ENCODE data around the gene SEC22C.
"Not testable (repeated sequence)": the region's sequence is repeated elsewhere in the genome, so short reads cannot be mapped to it uniquely, and the experiment has no call there.

Gene SEC22C

DNA sequence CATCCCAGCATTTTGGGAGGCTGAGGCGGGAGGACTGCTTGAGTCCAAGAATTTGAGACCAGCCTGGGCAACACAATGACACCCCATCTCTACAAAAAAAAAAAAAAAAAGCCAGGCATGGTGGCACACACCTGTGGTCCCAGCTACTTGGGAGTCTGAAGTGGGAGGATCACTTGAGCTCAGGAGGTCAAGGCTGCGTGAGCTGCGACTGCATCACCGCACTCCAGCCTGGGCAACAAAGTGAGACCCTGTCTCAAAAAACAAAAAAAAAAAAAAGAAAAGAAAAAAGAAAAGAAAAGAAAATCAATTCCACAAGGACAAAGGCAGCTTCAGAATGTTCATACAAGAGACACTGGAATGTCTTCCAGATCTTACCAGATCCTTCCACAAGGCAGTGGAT lies 2.4 kb downstream of the SEC22C start:
- DNase-seq, result not testable (repeated sequence)

DNA sequence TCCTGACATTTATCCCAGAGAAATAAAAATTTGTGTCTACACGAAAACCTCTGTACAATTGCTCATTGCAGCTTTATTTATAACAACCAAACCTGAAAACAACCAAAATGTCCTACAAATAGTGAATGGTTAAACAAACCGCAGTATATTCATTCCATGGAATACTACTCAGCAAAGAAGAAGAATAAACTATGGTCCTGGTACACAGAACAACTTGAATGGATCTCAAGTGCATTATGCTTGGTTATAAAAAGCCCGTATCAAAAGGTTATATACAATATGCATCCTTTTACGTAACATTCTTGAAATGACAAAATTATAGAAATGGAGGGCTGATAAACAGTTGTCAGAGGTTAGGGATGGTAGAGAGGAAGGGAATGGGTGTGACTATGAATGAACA lies 3.7 kb downstream of the SEC22C start:
- no peak for DNase-seq

DNA sequence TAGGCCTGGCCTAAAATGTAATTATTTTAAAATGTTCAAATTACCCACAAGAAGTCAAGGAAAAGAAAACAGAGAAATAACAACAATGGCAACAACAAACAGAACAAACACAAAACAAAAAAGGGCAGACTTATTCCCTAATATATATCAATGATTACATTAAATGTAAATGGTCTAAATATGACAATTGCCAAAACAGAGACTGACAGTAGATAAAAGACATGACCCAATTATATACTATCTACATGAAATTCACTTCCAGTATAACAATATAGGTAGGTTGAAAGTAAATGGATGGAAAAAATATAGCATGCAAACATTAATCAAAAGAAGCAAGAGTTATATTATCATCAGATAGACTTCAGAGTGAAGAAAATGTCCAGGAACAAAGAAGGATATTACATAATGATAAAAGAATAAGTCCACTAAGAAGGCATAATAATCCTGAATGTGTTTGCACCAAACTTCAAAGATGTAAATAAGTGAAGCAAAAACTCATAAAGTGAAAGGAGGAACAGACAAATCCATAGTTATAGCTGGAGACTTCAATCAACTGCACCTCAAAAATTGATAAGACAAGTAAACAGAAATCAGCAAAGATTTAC lies 6.5 kb downstream of the SEC22C start:
- DNase-seq, result no peak

DNA sequence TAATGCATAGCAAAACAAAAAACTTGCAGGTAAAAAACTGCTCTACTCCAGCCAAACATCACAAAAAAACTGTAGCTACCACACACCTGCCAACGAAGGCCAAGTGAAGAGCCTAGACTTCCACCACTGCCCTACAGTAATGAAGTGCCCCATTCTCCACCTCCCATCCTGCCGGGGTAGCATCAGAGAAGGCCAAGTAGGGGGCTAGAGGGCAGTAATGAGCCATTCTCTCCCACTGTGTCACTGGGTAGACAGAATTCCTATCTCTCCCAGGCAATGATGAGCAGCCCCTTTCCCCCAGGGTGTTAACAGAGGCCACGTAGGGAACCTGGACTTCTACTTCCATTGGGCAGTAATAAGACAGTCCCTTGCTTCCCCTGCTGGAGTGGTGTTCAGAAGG lies 9.5 kb downstream of the SEC22C start:
- DNase-seq, result no peak

DNA sequence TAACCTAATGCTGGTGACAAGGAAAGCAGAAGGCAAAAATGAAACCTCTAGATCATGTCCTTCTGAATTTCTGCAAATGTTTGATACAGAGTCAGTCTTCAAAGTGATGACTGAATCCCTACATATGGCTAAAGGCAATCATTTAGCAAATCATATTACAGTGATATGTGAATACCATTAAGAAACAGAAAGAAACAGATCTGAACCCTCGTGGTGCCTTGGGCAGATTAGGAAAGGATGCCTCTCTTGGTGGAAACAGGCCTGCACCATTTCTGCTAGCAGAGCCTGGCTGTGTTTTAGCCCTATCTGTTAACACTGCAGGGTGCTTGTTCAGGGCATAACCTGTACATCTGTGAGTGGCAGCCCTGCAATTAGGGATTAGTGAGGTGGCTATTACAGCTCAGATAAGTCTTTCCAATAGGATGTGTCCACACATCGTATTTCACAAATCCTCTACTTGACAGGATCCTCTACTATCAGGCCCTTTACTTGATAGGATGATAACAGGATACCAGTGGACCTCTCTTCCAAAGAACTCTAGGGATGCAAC lies 12.1 kb downstream of the SEC22C start:
- DNase-seq, result no peak

DNA sequence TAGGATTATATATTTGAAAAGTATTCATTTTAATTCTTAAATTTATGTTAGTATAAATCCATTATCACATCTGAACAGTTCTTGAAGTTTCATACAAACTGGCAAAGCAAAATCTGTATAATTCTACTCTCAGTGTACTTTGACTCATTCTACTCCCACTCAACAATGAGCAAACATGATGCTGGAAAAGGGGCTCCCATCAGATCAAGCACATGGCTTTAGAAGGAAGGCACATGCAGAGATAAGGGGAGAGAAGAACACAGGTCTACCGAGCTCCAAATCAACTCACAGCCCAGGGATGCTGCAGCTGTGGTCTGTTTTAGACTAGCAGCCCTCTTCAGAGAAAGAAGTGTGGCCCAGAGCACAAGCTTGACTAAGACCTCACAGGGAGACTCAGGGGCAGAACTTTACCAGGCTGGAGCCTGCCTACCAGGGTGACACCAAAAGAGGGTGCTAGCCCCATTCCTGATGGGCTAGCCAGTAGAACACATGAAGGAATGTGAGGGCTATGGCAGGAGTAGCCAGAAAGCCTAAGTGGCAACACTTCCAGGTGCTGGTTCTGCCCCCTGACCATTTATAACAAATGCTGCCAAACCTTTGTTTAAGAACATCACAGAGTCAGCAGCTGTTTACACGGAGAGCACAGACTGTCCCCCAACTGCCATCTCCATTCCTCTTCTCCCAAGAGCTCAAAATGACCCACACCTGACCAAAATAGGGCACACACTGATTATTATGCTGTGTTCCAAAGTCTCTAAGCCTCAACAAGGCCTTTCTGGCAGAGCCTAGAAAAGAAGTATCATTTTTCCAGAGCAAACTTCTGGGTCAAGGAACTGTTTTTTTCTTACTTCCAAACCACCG lies 19.5 kb downstream of the SEC22C start:
- no peak for DNase-seq

DNA sequence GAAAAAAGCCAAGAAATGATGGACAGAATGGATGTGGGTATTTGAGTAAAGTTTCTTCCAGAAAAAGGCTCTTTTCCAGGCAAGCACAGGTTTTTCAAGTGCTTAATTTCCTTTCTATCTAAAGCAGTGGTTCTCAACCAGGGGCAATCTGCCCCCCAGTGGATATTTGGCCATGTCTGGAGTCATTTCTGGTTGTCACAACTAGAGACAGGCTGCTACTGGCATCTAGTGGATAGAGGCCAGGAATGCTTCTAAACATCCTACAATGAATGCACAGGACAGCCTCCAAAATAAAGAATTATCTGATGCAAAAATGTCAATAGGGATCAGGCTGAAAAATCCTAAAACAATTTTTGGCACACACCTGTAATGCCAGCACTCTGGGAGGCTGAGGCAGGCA lies 23.9 kb downstream of the SEC22C start:
- DNase-seq, result no peak

DNA sequence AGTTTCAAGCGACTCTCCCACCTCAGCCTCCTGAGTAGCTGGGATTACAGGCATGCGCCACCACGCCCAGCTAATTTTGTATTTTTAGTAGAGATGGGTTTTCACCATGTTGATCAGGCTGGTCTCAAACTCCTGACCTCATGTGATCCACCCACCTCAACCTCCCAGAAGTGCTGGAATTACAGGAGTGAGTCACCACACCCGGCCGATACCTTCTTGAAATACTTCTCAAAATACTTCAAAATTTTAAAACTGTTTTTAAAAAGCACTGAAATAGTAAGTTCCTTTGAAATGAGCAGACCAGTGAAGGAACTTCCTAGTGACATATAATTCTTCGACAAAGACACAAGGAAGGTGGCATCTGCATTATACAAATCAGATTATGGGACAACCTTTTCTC lies 24.9 kb downstream of the SEC22C start:
- DNase-seq, result not testable (repeated sequence)

DNA sequence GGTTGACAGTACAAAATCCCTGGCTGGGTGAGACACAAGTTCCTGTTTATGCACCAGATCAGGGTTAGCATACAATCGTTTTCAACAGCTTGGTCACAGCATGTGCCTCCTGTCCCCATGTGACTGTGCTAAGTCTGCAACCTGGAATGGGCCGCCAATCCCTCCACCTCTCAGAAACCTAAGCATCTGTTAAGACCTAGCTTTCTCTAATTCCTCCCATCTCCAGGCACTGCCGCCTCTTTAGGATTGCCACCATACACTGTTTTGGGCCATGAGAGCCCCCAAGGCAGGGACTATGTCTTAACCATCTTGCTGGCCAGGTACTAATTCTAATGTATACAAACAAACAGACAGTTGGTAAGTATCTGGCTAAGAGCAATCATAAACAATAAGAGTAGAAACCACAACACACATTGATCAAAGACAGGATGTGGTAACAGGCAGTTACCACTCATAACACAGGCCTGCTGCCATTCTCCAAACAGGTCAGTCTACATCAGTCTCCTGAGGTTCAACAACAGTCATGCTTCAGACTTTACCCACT lies 25.6 kb downstream of the SEC22C start:
- no peak for DNase-seq

DNA sequence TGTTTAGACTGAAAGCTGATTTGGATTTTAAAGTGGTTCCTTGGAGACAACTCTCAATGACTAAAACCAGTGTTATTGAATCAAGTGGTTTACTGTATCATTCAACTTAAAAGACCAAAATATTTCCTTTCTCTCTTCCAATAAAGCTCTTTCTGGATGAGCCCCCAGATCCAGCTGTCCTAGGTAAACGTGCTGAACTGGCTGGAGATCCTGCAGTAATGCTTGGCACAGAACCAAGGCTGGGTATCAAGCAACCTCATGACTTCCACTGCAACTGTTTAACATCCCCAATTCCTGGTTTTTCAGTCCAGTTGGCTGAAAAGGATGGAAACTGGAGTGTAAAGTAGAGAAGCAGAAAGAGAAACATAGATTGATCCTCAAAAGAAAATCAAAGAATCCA lies 28.9 kb downstream of the SEC22C start:
- DNase-seq, result no peak

DNA sequence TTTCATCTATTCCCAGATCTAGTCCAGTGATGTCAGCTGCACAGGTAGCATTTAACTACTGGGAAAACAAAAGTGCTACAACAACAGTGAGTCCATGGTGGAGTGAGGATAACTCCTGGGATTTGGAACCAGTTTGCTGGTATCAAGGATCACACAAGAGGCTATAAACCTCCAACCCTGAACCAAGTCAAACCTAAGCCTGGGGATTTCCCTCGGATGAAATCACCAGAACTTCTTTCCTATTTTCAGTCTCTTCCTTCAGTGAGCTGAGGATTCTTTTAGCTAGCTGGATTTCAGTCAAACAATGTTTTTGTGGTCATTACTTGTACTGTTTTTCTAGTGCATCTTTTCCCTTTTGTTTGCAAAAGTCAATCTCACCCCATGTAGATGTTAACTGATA lies 31.5 kb downstream of the SEC22C start:
- no peak for DNase-seq

DNA sequence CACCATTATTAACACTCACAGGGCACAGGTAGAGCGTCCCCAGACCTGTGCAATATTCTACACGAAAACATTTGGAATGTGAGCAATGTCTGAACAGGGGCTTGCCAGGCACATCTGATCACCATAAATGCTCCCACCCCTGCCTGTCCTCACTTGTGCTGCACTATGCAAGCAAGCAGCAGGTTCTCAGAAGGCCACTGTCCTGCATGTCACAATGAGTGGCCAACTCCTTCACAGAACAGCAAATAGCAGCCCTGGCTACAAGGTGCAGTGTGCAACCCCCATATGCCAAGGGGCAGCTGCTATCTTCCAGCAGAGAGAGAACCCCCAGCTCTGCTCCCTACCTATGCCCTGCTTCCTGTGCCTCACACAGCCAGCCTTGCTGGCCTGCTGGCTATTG lies 32.6 kb downstream of the SEC22C start:
- DNase-seq, result no peak

DNA sequence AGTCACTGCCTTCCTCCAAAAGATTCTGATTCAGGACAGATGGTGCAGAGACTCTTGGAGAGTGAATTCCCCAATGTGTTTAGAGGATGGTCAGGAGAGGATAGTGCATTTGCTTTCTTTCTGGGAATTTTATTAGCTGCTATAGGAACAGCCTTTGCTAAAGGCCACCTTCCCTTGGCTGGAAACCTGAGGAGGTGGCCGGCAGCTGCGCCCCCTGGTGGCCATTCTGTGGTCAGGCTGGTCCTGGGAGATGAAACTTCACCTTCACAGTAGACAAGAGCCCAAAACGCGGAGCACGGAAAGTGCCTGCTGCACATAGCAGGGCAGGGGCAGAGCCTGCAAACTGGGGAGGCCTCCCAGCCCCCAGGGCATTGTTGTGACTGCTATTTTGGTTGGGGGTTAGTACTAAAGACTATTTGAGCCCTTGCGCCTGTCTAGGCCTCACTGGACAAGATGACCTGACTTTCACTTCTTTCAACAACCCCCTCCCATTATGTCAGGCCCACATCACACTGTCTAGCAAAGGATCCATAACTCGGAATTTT lies 34.3 kb downstream of the SEC22C start:
- DNase-seq, result peak; percentile 56 to 63

DNA sequence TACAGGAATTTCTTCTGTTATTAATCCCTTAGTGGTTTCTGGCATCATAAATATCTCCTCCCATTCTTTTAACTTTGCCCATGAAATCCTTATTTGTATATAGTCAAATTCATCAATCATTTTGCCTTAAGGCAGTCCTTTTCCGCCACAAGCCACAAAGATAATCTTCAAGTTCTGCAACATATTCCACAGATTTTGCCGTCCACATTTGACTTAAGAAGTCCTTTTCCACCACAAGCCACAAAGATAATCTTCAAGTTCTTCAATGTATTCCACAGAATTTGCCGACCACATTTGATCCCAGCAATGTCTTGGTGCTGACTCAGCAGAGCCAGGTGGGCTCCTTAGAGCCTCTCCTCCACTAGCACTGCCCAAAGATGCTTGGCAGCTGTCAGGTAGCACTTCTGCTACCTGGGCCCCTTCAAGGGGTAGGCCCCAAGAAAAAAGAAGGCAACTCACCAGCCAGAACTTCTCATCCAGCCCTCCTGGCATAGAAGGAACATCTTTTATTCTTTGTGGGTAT lies 35.0 kb downstream of the SEC22C start:
- DNase-seq, result no peak

DNA sequence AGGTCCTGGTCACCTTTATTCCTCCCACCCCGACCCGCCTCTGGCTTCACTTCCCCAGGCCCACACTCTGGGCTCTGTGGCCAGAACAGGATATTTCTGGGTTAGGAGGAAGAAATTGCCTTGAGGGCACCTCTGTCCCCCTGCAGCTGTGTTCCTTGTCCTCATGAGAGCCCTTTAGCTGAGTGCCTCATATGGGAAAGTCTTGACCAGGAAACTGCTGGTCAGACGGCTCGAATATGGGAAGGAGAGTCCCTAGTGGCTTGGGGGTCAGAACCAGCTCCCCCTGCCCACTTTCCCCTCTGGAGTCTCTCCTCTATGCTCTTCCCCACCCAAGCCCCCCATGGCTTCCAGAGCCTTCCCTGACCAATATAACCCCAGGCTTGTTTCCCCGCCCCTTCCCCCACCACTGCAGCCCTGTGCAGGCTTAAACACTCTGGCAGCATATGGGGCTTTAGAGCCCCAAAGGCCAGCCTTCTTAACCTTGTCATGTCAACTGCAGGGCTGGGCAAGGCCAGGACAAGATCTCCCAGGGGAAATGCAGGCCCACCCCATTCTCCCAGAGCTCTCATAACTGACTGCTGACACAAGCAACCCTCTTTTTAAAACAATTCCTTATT lies 36.4 kb downstream of the SEC22C start:
- no peak for DNase-seq

DNA sequence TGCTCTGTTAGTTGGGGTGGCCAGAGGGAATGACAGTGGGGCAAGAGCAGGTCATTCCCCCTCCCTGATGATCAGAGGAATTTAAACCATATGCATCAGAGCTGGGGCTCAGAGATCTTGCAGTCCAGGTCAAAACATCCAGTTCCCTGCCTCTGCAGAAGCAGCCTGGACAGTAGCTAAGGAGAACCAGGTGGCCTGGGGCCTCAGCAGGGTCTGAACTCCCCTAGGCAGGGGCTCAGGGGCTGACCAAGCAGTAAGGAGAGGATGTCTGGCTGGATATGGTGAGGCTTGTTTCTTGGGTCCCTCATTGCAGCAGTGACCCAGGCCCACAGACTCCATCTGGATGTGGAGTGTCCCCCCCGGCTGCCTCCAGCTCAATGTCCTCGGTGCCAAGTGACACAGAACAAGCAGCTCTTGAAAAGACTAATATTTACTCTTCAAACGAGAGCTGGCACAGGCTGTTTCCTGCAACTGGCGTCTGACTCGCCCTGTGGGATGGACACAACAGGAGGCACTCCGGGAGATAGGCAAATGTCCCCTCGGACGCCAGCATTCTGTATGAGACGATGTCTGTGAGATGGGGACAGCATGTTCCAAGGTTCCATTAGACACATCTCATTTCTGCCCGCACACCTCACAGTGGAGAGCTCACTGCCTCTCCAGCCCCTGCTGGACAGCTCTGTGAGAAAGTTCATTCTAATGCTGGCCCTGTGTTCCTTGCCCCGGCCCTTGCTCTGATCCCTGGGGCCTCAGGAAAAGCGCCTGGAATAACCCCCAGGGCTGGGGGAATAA lies 37.1 kb downstream of the SEC22C start:
- DNase-seq, result no peak

DNA sequence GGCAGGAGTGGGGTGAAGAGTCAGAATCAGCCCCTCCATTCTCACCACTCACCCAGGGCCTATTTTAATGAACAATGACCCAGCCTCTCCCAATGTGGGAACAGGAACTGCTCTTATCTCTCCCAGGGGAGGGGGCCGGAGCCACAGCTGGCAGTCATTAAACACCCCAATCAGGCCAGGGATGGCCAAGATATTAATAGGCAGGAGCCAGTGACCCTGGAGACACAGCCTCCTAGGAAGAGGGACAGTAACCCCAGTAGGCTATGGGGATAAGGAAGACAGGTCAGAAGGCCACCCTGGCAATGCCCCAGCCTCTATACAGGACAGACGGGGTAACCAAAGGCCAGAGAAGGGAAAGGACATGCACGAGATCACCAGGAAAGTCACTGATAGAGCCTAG lies 40.7 kb downstream of the SEC22C start:
- DNase-seq, result no peak

DNA sequence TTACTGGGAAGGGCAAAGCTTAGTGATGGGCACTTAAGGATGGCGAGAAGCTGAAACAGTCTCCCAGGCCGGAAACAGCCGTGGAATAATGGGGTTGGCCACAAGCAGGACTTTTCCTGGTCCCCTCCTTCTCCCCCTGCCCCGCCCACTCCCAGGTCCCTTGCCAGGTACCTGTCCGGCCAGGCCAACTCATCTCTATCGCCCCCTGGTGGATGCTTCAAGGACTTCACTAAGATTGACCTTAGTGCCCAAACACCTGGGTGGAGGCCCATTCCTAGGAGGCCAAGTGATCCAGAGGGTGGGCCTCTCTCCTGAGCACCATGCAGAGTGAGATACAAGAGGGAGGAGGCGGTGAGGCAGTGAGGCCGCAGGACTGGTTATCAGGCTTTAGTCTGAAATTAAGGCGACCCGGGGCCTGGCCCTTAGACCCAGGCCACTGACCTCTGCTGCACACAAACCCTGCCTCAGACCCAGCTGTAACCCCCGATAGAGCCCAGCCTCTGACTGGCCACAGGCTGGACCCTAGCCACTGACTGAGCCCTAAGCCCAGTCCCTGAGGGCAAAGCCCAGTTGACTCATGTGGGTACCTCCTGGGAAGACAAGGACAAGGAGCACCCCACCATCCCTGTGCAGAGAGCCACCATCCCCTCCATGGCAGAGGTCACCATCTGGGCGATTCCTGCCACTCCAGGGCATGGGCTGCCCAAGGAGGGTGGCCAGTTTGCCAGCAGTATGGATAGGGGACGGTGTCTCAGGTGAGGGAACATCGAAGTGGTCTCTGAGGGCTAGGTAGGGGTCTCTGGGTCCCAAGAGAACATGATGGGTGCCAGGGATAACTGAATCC lies 41.7 kb downstream of the SEC22C start:
- DNase-seq, result peak; percentile 62 to 73

DNA sequence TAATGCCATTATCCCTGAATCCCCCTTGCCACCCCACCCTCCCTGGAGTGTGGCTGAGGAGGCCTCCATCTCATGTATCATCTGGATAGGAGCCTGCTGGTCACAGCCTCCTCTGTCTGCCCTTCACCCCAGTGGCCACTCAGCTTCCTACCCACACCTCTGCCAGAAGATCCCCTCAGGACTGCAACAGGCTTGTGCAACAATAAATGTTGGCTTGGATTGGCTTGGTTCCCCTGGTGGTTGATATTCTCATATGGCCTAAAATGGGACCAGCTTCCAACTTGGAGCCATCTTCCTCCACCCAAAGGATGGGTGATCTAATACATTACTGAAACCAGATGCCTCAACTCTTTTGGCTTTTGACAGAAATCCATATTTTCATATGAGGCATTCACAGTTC lies 44.4 kb downstream of the SEC22C start:
- DNase-seq, result no peak

DNA sequence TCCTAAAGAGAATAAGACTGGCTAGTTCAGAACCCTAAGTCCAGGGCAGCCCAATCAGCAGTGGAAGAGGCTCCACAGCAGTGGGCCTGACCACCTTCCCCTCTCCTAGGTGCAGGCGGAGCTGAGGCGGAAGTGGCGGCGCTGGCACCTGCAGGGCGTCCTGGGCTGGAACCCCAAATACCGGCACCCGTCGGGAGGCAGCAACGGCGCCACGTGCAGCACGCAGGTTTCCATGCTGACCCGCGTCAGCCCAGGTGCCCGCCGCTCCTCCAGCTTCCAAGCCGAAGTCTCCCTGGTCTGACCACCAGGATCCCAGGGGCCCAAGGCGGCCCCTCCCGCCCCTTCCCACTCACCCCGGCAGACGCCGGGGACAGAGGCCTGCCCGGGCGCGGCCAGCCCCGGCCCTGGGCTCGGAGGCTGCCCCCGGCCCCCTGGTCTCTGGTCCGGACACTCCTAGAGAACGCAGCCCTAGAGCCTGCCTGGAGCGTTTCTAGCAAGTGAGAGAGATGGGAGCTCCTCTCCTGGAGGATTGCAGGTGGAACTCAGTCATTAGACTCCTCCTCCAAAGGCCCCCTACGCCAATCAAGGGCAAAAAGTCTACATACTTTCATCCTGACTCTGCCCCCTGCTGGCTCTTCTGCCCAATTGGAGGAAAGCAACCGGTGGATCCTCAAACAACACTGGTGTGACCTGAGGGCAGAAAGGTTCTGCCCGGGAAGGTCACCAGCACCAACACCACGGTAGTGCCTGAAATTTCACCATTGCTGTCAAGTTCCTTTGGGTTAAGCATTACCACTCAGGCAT lies 45.6 kb downstream of the SEC22C start:
- peak in 1 of 2 donors; percentile 31 for DNase-seq

All from stimulated activated CD4-positive, alpha-beta T cell treated with anti-CD3 and anti-CD28 coated beads, Interleukin-2, amount 100 ng/mL, for 48 hours (primary cell).